ENCODE results near the gene LETM1.

Gene LETM1

GRCh38 chr4:1775731-1776500, 80.0 kb downstream of the LETM1 start:
- DNase-seq: peak in 1 of 4 experiments; percentile 10

- DNase-seq: no peak
These were observed 82.2 kb downstream of the LETM1 start for GRCh38 chr4:1773754-1774153.

DNA sequence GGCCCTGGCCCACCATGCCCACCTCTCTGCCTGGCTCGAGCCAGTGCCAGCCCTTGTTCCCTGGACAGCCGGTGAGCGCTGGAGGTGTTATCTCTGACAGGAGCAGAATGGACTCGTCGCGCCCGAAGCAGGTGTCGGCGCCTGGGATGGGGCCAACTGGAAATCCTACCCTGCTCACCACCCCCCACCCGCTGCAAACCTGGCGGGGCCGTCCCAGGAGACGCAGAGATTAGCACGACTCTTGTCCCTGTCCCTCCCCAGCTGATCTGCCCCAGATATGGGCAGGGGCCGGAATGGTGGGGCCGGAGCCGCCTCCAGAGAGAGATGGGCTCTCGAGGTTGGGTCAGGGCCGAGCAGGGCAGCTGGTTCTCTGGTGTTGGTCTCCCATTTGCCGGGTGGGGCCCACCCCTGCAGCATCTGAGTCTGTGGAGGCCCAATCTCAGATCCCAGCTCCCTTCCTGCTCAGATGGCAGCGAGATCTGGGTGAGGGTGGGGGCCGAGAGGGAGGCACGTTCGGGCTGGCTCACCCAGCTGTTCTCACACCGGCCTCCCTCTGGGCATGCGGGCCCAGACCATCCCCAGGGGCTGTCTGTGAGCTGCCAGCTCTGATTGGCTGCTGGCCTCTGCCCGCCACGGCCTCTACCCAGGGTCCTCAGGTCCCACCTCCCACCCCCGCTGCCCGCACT, 83.0 kb downstream of the LETM1 start:
- DNase-seq: no peak

- no peak for DNase-seq
These were observed 84.2 kb downstream of the LETM1 start for GRCh38 chr4:1771555-1772305.

GRCh38 chr4:1770791-1771231, 85.1 kb downstream of the LETM1 start:
- no peak for DNase-seq

DNA sequence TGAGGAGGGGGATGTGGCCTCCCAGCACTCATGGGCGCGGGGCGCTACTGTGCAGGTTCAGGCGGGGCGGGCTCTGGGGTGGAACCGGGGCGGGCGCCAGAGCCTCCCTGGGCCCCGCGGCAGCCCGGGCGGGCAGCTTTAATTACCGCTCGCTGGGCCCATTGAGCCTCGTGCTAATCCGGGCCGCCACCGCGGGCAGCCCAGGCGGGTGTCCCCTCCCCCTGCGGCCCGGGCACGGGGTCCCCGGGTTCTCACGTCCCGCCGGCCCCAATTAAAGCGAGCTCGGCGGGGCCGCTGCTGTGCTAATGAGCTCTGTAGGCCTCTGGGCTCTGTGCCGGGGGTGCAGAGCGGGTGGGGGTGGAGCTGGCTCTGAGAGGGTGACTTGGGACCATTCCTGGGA, 85.7 kb downstream of the LETM1 start:
- DNase-seq: no peak

DNA sequence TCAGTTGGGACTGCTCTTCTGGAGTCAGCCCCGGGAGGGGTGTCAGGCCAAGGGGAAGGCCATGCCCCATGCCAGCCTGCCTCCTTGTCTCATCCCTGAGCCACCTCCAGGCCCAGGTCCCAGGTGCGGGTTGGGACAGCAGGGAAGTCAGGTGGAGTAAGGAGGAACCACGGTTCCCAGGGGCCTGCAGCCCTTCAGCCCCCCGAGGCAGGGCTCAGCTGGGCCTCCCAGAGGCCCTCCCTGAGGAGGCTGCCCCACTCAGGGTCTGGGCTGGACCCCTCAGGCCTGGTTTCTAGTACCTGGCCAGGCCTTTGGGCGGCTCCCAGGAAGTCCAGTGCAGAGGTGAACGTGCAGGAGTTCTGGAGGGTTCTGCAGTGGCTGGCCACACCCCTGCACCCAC, 86.3 kb downstream of the LETM1 start:
- no peak for DNase-seq

GRCh38 chr4:1768367-1769034, 87.5 kb downstream of the LETM1 start:
- no peak for DNase-seq

DNA sequence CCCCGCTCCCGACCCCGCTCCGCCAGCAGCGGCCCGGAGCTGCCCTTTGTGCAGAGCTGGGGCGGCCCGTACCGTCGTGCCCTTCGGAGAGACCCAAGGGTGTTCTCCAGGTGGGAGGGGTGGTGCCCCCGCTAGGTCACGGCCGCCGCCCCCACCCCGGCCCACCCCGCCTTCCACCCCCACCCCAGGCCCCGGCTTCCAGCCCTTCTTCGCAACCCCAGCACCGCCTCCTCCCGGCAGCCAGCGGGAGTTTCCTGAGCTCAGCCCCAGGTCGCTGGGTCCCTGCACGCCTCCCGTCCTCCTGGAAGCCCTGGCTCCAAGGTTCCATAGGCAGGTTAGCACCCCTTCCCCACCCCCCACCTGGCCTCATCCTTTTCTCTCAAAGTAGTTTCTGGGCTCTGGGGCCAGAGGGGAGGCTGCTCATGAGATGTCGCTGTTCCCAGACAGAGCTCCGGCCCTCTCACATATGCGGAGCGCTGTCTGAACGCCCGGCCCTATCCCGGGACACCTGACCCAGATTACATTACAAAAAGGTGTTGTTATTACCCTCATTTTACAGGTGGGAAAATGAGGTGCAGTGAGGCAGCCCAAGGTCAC, 88.1 kb downstream of the LETM1 start:
- peak; percentile 40 to 74 (median 51) for DNase-seq

- DNase-seq: peak in 3 of 4 experiments; percentile 8 to 10 (median 8)
These were observed 88.7 kb downstream of the LETM1 start for GRCh38 chr4:1767061-1767769.

DNA sequence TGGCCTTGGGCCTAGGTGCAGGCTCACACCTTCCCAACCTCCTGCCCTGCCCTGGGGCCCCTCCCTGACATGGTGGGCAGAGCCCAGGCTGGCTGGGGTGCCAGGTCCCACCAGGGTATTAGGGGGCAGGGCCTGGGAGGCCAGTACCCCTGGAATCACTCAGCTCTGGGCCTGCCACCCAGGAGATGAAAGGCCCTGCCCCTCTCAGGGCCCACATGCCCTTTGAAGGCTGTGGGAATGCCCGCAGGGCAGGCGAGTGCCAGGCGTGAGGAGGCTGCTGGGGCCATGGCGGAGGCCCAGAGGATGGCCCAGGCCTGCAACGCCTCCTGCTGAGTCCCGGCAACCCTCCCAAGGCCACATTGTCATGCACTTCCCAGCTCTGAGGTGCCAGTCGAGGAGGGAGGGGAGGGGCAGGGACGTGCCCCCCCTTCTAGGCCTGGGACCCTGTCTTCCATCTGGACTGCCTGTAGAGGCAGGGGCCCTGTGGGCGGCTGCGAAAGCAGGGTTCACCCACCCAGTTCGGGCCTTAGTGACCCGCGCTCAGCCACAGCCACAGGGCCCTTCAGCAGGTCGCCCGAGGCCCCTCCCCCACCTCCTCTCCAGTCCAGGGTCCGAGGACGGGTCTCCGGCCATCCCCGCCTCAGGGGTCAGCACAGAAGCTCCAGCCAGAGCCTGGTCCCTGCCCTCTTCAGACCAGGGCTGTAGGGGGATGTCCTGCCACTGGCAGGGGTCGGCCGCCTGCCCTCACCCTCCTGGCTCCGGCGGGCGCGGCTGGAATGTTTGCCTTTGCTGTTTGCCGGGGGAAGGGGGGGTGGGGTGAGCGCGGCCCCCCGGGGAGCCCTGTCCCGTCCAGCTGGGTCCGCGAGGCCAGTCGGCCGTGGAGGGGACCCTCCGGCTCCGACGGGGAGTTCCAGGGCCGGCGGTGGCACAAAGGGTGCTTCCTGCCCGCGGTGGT, 89.6 kb downstream of the LETM1 start:
- no peak for DNase-seq

- no peak for DNase-seq
These were observed 90.4 kb downstream of the LETM1 start for GRCh38 chr4:1765409-1766072.

DNA sequence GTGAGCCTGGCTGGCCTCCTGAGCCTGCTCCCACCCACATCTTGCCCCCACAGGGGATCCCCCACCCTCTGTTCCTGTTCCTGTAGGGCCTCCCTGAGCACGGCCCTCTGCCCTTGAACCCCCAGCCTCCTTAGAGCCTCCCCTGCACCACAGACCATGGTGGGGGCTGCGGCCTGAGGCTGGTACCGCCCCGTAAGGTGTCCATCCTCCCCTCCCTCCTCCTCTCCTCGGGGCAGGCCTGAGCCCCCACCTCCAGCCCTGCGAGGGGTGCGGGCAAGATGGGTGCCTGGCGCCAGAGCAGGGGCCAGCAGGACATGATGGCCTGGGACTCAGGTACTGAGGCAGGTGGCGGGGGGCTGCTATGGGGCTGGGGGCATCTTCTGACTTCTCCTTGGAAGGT, 91.3 kb downstream of the LETM1 start:
- no peak for DNase-seq

- peak in 3 of 4 experiments; percentile 2 to 43 (median 19) for DNase-seq
These were observed 92.3 kb downstream of the LETM1 start for GRCh38 chr4:1763550-1764080.

GRCh38 chr4:1763070-1763549, 92.8 kb downstream of the LETM1 start:
- no peak for DNase-seq

DNA sequence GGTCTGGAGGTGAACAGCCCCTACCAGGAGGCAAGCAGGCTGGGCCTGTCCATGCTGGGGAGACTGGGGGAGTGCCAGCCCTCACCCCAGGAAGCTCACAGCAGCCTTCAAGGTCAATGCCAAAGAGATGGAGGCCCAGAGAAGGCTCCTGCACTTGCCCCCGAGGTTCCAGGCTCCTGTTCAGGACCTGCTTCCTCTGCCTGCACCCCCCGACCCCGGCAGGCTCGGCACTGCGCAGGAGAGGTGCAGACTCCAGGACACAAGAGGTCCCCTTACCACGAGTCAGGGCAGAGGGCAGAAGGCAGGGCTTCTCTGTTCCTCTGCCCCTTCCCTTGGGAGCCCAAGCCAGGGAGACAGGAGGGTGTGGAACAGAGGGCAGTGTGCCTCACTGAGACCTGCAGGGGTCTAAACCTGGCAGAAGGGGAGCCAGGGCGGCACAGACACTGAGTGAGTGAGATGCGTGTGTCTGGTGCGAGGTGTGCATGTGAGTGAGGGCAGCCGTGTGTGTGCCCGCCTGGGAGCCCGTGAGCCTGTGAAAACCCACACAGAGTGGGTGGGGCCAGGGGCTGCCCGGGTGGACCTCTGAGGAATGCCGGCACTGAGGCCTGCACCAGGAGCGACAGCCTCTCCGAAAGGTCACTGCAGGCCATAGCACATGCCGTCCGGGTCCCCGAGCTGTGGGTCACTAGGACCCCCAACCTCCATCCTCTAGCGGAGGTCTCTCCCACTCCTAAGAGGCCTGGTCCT, 93.5 kb downstream of the LETM1 start:
- no peak for DNase-seq

Data from suppressor macrophage (primary cell).